EL (cell line): ENCODE data around the gene SLC25A47.
"Not testable (repeated sequence)": the region's sequence is repeated elsewhere in the genome, so short reads cannot be mapped to it uniquely, and the experiment has no call there.

Experiments
- DNase-seq: peaks from one replicate; pipeline ENCODE4 v3.0.0-alpha.2; 2016

Gene SLC25A47

GRCh38 chr14:100290607-100291304 is 32.4 kb upstream of the SLC25A47 start:
- no peak for DNase-seq

GRCh38 chr14:100291305-100292075 is 31.6 kb upstream of the SLC25A47 start:
- no peak for DNase-seq

GRCh38 chr14:100292301-100292775 is 30.8 kb upstream of the SLC25A47 start:
- DNase-seq = no peak

- DNase-seq = no peak
Observed at GRCh38 chr14:100292776-100293461, 30.2 kb upstream of the SLC25A47 start.

GRCh38 chr14:100293497-100294212 is 29.5 kb upstream of the SLC25A47 start:
- no peak for DNase-seq

GRCh38 chr14:100294213-100294962 is 28.8 kb upstream of the SLC25A47 start:
- DNase-seq = no peak

GRCh38 chr14:100294963-100295330 is 28.2 kb upstream of the SLC25A47 start:
- no peak for DNase-seq

GRCh38 chr14:100295376-100296105 is 27.6 kb upstream of the SLC25A47 start:
- no peak for DNase-seq

- no peak for DNase-seq
Observed at GRCh38 chr14:100296106-100296651, 27.0 kb upstream of the SLC25A47 start.

GRCh38 chr14:100296729-100297128 is 26.4 kb upstream of the SLC25A47 start:
- not testable (repeated sequence) for DNase-seq

GRCh38 chr14:100297320-100298300 is 25.5 kb upstream of the SLC25A47 start:
- peak; percentile 42 for DNase-seq

GRCh38 chr14:100298551-100299237 is 24.4 kb upstream of the SLC25A47 start:
- DNase-seq = no peak

GRCh38 chr14:100299238-100299560 is 23.9 kb upstream of the SLC25A47 start:
- no peak for DNase-seq

- DNase-seq = no peak
Observed at GRCh38 chr14:100302616-100303015, 20.5 kb upstream of the SLC25A47 start.

GRCh38 chr14:100303179-100303578 is 20.0 kb upstream of the SLC25A47 start:
- DNase-seq = peak; percentile 37

GRCh38 chr14:100303925-100304324 is 19.2 kb upstream of the SLC25A47 start:
- DNase-seq = no peak

- no peak for DNase-seq
Observed at GRCh38 chr14:100304825-100305323, 18.3 kb upstream of the SLC25A47 start.

- peak; percentile 49 for DNase-seq
Observed at GRCh38 chr14:100305324-100306100, 17.6 kb upstream of the SLC25A47 start.
